Glomerular visceral epithelial cell (primary cell): ENCODE results near the gene PCSK4.

Experiments
- DNase-seq: peaks from one replicate; pipeline ENCODE4 v3.0.0-alpha.2; 2016; ENCODE audit errors: extremely low spot score

The PCSK4 gene

GRCh38 chr19:1470305-1471009 lies 19.7 kb downstream of the PCSK4 start:
- peak; percentile 54 for DNase-seq

GRCh38 chr19:1470055-1470304 lies 20.2 kb downstream of the PCSK4 start:
- DNase-seq = no peak

- peak; percentile 44 for DNase-seq
These were observed 20.7 kb downstream of the PCSK4 start for GRCh38 chr19:1469255-1470054.

- peak; percentile 52 for DNase-seq
These were observed 21.3 kb downstream of the PCSK4 start for GRCh38 chr19:1468821-1469254.

DNA sequence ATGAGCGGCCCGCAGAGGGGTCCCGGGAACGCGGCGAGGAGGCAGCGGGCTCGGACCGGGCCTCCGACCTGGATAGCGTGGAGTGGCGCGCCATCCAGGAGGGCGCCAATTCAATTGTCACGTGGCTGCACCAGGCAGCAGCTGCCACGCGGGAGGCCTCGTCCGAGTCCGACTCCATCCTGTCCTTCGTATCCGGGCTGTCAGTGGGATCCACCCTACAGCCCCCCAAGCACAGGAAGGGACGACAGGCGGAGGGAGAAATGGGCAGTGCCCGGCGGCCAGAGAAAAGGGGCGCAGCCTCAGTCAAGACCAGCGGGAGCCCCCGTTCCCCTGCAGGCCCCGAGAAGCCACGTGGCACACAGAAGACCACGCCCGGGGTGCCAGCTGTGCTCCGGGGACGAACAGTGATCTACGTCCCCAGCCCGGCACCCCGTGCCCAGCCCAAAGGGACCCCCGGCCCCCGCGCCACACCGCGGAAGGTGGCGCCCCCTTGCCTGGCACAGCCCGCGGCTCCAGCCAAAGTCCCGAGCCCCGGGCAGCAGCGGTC lies 21.8 kb downstream of the PCSK4 start:
- DNase-seq = no peak

DNA sequence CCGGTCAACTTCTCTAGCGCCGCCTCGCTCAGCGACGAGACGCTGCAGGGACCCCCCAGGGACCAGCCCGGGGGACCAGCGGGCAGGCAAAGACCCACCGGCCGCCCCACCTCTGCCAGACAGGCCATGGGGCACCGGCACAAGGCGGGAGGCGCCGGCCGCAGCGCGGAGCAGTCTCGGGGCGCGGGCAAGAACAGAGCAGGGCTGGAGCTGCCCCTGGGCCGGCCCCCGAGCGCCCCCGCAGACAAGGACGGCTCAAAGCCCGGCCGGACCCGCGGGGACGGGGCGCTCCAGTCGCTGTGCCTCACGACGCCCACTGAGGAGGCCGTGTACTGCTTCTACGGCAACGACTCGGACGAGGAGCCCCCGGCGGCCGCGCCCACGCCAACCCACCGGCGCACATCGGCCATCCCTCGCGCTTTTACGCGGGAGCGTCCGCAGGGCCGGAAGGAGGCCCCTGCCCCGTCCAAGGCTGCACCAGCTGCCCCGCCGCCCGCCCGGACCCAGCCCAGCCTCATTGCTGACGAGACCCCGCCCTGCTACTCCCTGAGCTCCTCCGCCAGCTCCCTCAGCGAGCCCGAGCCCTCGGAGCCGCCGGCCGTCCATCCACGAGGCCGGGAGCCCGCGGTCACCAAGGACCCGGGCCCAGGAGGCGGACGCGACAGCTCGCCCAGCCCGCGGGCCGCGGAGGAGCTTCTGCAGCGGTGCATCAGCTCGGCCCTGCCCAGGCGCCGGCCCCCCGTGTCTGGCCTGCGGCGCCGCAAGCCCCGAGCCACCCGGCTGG lies 22.5 kb downstream of the PCSK4 start:
- no peak for DNase-seq

DNA sequence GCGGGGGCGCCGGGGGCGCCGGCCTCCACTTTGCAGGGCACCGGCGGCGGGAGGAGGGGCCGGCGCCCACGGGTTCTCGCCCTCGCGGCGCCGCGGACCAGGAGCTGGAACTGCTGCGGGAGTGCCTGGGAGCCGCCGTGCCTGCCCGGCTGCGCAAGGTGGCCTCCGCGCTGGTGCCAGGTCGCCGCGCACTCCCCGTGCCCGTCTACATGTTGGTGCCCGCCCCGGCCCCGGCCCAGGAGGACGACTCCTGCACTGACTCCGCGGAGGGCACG lies 23.0 kb downstream of the PCSK4 start:
- no peak for DNase-seq

DNA sequence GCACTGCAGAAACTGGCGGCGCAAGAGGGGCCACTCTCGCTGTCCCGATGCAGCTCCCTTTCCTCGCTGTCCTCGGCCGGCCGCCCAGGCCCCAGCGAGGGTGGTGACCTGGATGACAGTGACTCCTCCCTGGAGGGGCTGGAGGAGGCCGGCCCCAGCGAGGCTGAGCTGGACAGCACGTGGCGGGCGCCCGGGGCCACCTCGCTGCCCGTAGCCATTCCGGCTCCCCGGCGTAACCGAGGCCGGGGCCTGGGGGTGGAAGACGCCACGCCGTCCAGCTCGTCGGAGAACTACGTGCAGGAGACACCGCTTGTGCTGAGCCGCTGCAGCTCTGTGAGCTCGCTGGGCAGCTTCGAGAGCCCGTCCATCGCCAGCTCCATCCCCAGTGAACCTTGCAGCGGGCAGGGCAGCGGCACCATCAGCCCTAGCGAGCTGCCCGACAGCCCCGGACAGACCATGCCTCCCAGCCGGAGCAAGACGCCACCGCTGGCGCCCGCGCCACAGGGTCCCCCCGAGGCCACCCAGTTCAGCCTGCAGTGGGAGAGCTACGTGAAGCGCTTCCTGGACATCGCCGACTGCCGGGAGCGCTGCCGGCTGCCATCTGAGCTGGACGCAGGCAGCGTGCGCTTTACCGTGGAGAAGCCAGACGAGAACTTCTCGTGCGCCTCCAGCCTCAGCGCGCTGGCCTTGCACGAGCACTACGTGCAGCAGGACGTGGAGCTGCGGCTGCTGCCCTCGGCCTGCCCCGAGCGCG lies 23.5 kb downstream of the PCSK4 start:
- DNase-seq = no peak

DNA sequence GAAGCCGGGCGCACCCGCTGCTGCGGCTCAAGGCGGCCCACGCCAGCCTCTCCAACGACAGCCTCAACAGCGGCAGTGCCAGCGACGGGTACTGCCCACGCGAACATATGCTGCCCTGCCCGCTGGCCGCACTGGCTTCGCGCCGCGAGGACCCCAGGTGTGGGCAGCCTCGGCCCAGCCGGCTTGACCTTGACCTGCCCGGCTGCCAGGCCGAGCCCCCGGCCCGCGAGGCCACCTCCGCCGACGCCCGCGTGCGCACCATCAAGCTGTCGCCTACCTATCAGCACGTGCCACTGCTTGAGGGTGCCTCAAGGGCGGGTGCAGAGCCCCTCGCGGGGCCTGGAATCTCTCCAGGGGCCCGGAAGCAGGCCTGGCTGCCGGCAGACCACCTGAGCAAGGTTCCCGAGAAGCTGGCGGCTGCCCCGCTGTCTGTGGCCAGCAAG lies 24.1 kb downstream of the PCSK4 start:
- DNase-seq = no peak

GRCh38 chr19:1465191-1466016 lies 24.7 kb downstream of the PCSK4 start:
- DNase-seq = no peak

DNA sequence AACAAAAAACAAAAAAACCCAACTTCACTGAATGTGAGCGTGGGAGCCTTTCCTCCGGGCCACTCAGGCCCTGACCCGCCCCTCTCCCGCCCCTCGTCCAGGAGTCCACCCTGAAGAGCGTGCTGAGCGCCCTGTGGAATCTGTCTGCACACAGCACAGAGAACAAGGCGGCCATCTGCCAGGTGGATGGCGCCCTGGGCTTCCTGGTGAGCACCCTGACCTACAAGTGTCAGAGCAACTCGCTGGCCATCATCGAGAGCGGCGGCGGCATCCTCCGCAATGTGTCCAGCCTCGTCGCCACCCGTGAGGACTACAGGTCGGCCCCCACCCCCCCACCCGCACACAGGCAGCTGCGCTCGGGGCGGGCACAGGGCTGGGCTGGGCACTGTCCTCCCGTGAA lies 28.3 kb downstream of the PCSK4 start:
- DNase-seq = no peak

DNA sequence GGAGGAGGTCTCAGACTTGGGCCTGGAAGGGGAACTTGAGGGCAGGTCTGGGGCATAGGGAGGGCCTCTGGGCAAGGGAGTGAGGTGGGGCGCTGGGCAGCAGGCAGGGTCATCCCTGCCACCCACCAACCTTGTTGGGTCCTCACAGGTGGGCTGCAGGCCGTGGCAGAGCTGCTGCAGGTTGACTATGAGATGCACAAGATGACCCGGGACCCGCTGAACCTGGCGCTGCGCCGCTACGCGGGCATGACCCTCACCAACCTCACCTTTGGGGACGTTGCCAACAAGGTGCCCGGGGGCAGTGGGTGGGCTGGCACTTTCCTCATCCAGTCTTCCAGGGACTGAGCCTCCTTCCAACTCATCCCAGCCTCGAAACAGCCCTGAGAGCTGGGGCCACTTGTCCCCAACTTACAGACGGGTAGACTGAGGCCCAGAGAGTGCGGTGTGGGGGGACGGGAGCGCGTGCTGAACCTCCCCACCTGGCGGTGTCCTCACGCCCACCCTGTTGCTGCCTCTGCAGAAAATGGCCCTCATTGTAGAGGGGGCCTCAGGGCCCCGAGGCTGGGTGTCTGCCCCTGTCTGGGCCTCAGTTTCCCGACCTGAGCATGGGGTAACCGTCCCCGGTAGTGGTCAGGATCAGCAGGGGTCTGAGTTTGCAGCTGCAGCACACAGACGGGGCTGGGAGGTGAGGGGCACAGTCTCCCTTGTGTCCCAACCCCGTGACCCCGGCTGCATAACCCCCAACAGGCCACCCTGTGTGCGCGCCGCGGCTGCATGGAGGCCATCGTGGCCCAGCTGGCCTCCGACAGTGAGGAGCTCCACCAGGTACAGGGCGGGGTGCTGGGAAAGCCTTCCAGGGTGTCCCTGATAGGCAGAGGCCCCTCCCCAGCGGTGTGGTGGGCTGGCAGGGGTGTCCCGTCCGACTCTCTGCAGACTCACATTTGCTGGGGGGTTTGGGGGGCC lies 29.8 kb downstream of the PCSK4 start:
- DNase-seq = no peak

- no peak for DNase-seq
These were observed 30.7 kb downstream of the PCSK4 start for GRCh38 chr19:1459479-1459878.

GRCh38 chr19:1457892-1458291 lies 32.3 kb downstream of the PCSK4 start:
- DNase-seq = no peak

DNA sequence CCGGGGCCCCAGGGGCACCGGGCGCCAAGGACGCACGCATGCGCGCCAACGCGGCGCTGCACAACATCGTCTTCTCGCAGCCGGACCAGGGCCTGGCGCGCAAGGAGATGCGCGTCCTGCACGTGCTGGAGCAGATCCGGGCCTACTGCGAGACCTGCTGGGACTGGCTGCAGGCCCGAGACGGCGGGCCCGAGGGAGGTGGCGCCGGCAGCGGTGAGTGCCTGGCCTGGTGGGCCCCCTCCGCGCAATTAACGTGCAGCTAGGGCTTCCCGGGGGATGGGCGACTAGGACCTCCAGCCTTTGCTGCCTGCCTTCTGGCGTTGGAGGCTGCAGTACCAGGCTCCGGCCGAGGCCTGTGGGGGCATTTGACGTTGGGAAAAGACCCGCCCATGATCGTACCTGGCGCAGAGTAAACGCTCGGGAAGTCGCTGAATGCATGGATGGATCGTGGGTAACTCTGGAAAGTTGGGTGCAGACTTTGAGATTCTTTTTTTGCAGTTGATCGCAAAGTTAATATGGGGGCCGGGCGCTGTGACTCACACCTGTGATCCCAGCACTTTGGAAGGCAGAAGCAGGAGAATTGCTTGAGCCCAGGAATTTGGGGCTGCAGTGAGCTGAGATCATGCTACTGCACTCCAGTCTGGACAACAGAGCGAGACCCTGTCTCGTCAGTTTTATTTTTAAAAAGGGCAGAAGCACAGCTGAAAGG lies 33.0 kb downstream of the PCSK4 start:
- no peak for DNase-seq

GRCh38 chr19:1456121-1456900 lies 33.8 kb downstream of the PCSK4 start:
- no peak for DNase-seq

- DNase-seq = peak; percentile 57
These were observed 34.6 kb downstream of the PCSK4 start for GRCh38 chr19:1455336-1456120.

DNA sequence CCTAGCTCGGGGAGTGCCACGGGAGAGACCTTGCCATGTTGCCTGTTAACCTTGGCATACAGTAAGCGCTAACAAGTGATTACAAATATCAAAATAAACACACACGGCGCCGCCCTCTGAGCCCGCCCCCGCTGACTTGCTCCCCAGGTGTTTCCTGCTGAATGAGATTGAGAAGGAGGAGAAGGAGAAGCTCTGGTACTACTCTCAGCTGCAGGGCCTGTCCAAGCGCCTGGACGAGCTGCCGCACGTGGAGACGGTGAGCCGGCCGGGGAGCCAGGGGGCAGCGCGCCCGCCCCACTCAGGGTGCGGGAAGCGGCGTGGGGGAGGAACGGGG lies 35.2 kb downstream of the PCSK4 start:
- DNase-seq = no peak
